ENCODE measurements around the gene MGAT5. TPM values are rescaled to one million over a fixed set of nuclear protein-coding genes. Genes with fewer than 3 reads are reported as not detected.

Gene MGAT5
- total RNA-seq, 4 donors from 2014 or later, result 10.3 to 53.2 (median 27.0) TPM

DNA sequence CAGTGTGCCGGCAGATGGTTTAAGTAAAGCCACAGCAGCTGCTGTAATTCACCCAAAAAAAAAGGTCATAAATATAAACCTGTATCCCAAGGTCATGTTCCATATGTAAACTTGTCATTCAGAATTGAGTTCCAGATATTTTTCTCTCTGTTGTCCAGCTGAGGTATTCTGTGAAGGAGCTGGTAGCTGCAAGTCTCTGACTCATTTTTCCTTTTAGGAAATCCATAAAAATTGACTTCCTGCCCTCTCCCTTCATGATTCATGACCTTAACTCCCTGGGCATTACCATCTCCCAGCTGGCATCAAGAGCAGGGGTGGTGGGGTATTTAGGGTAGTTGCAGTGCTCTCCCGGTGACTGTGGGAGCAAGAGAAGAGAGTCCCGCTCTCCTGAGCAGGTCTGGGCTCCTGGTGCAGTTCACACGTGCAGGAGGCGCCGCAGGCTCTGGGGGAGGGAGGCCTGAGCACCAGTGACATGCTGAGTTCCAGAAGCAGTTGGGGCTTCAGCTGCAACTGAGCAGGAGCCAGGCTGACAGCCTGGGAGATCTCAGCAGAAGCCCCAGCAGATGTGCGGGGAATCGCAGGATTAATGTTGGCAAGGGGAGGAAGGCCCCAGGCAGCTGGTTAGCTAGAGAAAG lies 192.6 kb downstream of the MGAT5 start:
- no peaks in the 10 kb centered on the region for H3K9me3 ChIP-seq
- no peaks in the 10 kb centered on the region for H3K27me3 ChIP-seq
- no peak overlapping the region for H3K4me3 ChIP-seq
- H3K27ac ChIP-seq, result no peak overlapping the region
- DNase-seq, result no peak
- intact Hi-C loops (cut with DNase I; ENCODE audit: low total_unique reads), result no loop called here
- TF ChIP-seq, protein P1, sequence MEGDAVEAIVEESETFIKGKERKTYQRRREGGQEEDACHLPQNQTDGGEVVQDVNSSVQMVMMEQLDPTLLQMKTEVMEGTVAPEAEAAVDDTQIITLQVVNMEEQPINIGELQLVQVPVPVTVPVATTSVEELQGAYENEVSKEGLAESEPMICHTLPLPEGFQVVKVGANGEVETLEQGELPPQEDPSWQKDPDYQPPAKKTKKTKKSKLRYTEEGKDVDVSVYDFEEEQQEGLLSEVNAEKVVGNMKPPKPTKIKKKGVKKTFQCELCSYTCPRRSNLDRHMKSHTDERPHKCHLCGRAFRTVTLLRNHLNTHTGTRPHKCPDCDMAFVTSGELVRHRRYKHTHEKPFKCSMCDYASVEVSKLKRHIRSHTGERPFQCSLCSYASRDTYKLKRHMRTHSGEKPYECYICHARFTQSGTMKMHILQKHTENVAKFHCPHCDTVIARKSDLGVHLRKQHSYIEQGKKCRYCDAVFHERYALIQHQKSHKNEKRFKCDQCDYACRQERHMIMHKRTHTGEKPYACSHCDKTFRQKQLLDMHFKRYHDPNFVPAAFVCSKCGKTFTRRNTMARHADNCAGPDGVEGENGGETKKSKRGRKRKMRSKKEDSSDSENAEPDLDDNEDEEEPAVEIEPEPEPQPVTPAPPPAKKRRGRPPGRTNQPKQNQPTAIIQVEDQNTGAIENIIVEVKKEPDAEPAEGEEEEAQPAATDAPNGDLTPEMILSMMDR (IDR thresholded peaks at IDR 0.05), result no peak
- no peak for TF ChIP-seq POLR2A (IDR thresholded peaks at IDR 0.05)
- no peaks in the 10 kb centered on the region for H3K4me1 ChIP-seq
- no peaks in the 10 kb centered on the region for H3K36me3 ChIP-seq

DNA sequence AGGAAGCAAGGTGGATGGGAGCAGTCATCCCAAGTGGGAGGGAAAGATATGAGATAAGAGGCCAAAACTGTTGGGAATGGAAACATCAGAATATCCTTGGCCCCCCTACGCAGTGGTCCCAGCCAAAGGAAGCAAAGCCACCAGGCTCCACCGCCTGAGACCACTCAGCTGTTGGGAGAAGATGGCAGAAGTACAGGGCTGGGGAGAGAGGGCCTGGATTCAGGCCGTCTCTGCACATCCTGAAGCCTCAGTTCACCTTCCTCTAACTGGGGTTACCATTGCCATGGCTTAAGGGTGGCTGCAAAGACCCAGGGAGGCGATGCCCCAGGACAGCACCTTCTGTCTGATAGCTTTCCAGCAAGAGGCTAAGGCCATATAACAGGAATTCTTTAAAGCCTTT lies 193.8 kb downstream of the MGAT5 start:
- no peak for DNase-seq
- Histone ChIP-seq H3K4me3 (no peak overlapping the region), H3K9me3 (no peaks in the 10 kb centered on the region), H3K27ac (no peak overlapping the region), H3K4me1 (no peaks in the 10 kb centered on the region), H3K27me3 (no peaks in the 10 kb centered on the region), H3K36me3 (no peaks in the 10 kb centered on the region)
- no peak for TF ChIP-seq POLR2A (IDR thresholded peaks at IDR 0.05)
- TF ChIP-seq, protein P1 (IDR thresholded peaks at IDR 0.05), result no peak
- intact Hi-C loops (cut with DNase I; ENCODE audit: low total_unique reads), result no loop called here

DNA sequence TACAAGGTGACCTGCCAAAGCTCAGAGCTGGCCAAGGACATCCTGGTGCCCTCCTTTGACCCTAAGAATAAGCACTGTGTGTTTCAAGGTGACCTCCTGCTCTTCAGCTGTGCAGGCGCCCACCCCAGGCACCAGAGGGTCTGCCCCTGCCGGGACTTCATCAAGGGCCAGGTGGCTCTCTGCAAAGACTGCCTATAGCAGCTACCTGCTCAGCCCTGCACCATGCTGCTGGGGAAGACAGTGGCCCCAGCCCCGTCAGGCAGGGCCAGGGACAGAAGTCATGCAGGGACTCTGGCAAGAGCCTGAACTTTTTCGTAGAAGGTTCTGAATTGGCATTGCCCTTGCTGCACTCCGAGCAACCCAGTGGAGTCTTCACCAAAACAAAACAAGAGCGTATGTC lies 194.8 kb downstream of the MGAT5 start:
- intact Hi-C loops (cut with DNase I; ENCODE audit: low total_unique reads), result no loop called here
- no peaks in the 10 kb centered on the region for H3K27me3 ChIP-seq
- no peaks in the 10 kb centered on the region for H3K4me1 ChIP-seq
- no peaks in the 10 kb centered on the region for H3K36me3 ChIP-seq
- TF ChIP-seq, protein P1 (IDR thresholded peaks at IDR 0.05), result no peak
- TF ChIP-seq POLR2A (IDR thresholded peaks at IDR 0.05), result no peak
- DNase-seq, result no peak
- H3K4me3 ChIP-seq, result no peak overlapping the region
- no peaks in the 10 kb centered on the region for H3K9me3 ChIP-seq
- no peak overlapping the region for H3K27ac ChIP-seq

DNA sequence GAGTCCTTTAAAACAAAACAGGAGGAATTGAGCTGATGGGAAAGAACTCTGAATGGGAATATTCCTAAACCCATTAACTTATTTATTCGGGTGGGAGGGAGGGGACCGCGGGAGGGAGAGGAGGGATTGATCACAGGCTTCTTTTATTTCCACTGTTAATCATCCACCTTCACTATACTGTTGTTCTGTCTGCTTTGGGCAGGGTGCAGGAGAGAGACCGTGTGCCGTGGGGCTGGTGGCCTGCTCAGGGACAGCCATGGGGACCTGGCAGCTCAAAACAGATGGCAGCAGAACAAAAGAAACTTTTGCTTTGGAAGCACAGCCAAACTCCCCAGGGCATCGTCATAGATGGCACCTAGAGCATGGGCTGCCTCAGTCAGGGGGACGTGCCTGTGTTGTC lies 195.3 kb downstream of the MGAT5 start:
- Histone ChIP-seq H3K4me1 (no peaks in the 10 kb centered on the region), H3K9me3 (no peaks in the 10 kb centered on the region), H3K27me3 (no peaks in the 10 kb centered on the region), H3K27ac (no peak overlapping the region), H3K4me3 (no peak overlapping the region), H3K36me3 (no peaks in the 10 kb centered on the region)
- no peak for DNase-seq
- TF ChIP-seq POLR2A (IDR thresholded peaks at IDR 0.05), result no peak
- TF ChIP-seq, protein P1 (IDR thresholded peaks at IDR 0.05), result no peak
- intact Hi-C loops (cut with DNase I; ENCODE audit: low total_unique reads), result no loop called here

DNA sequence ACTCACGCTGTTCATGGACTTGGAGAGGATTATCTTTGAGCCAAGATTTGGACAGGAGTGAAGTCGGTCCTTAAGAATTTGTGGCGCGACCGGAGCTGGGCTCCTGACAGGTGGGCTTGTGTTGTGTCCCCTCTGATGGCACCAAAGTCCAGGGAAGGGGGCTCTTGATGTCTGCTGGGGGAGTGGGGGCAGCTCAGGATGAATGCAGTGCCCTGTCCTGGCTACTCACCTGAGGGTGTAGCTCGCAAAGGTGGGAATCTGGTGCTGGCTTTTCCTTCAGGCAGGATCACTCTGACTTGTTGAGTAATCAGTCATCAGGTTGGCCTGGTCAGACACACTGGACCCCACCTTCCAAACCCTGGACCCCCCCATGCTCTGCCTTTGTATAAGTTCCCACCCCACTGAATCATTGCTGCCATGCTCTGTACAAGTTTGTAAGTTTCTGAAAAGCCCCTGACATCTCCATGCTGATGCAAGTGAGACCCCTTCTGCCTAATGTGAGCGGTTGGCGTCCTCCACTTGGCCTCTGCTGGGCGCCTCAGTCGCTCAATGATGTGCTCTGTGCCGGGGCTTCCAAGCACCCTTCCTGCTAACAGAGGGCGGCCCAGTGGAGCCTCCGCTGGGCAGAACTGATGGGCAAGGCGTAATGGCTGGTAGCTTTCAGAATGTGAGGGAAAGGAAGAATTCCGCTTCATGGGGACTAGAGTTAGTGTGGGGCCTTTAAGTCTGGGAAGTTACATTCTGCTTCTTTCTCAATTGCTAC lies 196.1 kb downstream of the MGAT5 start:
- H3K4me1 ChIP-seq, result no peaks in the 10 kb centered on the region
- no peak for TF ChIP-seq POLR2A (IDR thresholded peaks at IDR 0.05)
- TF ChIP-seq, protein P1 (IDR thresholded peaks at IDR 0.05), result no peak
- no peak overlapping the region for H3K27ac ChIP-seq
- intact Hi-C loops (cut with DNase I; ENCODE audit: low total_unique reads), result no loop called here
- H3K36me3 ChIP-seq, result no peaks in the 10 kb centered on the region
- DNase-seq, result no peak
- H3K27me3 ChIP-seq, result no peaks in the 10 kb centered on the region
- no peaks in the 10 kb centered on the region for H3K9me3 ChIP-seq
- no peak overlapping the region for H3K4me3 ChIP-seq

Data from uterus (tissue), 4 donors.